HG03025 (cell line): ENCODE measurements around the gene TCL1A.
A peak's percentile ranks its signal among the peaks of the same experiment; 100 is the strongest.
"Not testable (repeated sequence)": the region's sequence is repeated elsewhere in the genome, so short reads cannot be mapped to it uniquely, and the experiment has no call there.

Source experiments
- ATAC-seq: cut with Tn5 transposase; IDR thresholded peaks from one replicate; pipeline ENCODE4 v1.9.1; 2021; ENCODE audit warnings: mild to moderate bottlenecking, moderate library complexity; ENCODE audit not compliant: unreplicated experiment, low FRiP score

Gene TCL1A

GRCh38 chr14:95713596-95714371, at the start of gene TCL1A:
TCL1A (minus strand) TSS chr14:95714125; CDS start chr14:95714066, 59 bp downstream.
- peak; percentile 68 for ATAC-seq

- ATAC-seq: not testable (repeated sequence)
Observed at GRCh38 chr14:95763032-95763431, 49.1 kb upstream of the TCL1A start.

- no peak for ATAC-seq
Observed at GRCh38 chr14:95761436-95761835, 47.5 kb upstream of the TCL1A start.

GRCh38 chr14:95760596-95760995, 46.7 kb upstream of the TCL1A start:
- ATAC-seq: no peak

- no peak for ATAC-seq
Observed at GRCh38 chr14:95759941-95760340, 46.0 kb upstream of the TCL1A start.

GRCh38 chr14:95758331-95758730, 44.4 kb upstream of the TCL1A start:
- ATAC-seq: no peak

GRCh38 chr14:95756751-95757150, 42.8 kb upstream of the TCL1A start:
- ATAC-seq: no peak

GRCh38 chr14:95756127-95756526, 42.2 kb upstream of the TCL1A start:
- no peak for ATAC-seq

GRCh38 chr14:95741781-95742180, 27.9 kb upstream of the TCL1A start:
- ATAC-seq: no peak

GRCh38 chr14:95741038-95741490, 27.1 kb upstream of the TCL1A start:
- no peak for ATAC-seq

GRCh38 chr14:95739356-95739755, 25.4 kb upstream of the TCL1A start:
- ATAC-seq: no peak

- ATAC-seq: no peak
Observed at GRCh38 chr14:95733212-95733611, 19.3 kb upstream of the TCL1A start.

- ATAC-seq: no peak
Observed at GRCh38 chr14:95730126-95730525, 16.2 kb upstream of the TCL1A start.

- not testable (repeated sequence) for ATAC-seq
Observed at GRCh38 chr14:95729402-95730028, 15.6 kb upstream of the TCL1A start.

GRCh38 chr14:95727056-95727700, 13.3 kb upstream of the TCL1A start:
- ATAC-seq: no peak

- ATAC-seq: peak; percentile 80
Observed at GRCh38 chr14:95725685-95726336, 11.9 kb upstream of the TCL1A start.

- no peak for ATAC-seq
Observed at GRCh38 chr14:95722525-95723190, 8.7 kb upstream of the TCL1A start.

GRCh38 chr14:95712398-95712797, 1.5 kb downstream of the TCL1A start:
- ATAC-seq: no peak

GRCh38 chr14:95711476-95712176, 2.3 kb downstream of the TCL1A start:
- no peak for ATAC-seq

- no peak for ATAC-seq
Observed at GRCh38 chr14:95710106-95710505, 3.8 kb downstream of the TCL1A start.
